PC-3 (cell line): Measurements from ENCODE around the gene MOK. TPM values are rescaled to one million over a fixed set of nuclear protein-coding genes. Genes with fewer than 3 reads are reported as not detected.

Experiments
- ATAC-seq: fragments of 200-7000 bp; cut with Tn5 transposase; 2 replicates; pipeline ENCODE4 v1.9.1; 2020; ENCODE audit warnings: mild to moderate bottlenecking, moderate library complexity
- BruUV-seq: library from RNA; stranded (reverse); fragments of 400-500 nt; replicated peaks from 2 replicates; lab custom pipeline; 2021; lab: Mats Ljungman, UMichigan
- CTCF ChIA-PET: fragments of 300-600 bp; sonication (Branson Sonifier 250); formaldehyde crosslinking; loops from one replicate; lab custom pipeline; 2022; ENCODE audit warnings: antibody characterized with exemption; lab: Charles Lee
- POLR2A ChIA-PET: fragments of 300-600 bp; sonication (Branson Sonifier 250); formaldehyde crosslinking; loops from one replicate; lab custom pipeline; 2022; ENCODE audit warnings: antibody characterized with exemption; ENCODE audit not compliant: unreplicated experiment; lab: Charles Lee
- DNase-seq: peaks from one replicate; pipeline ENCODE4 v3.0.0-alpha.2; 2015
- H2AFZ ChIP-seq: fragments of 300-600 bp; sonication (generic); 2 replicates; pipeline ENCODE4 v1.6.0; 2016; ENCODE audit warnings: antibody characterized with exemption, low read length
- H3F3A ChIP-seq: fragments of 300-600 bp; sonication (generic); one replicate; pipeline ENCODE4 v1.6.0; 2017; ENCODE audit warnings: antibody characterized with exemption, low read length, control low read depth, mild to moderate bottlenecking; ENCODE audit not compliant: unreplicated experiment
- H3K27ac ChIP-seq: fragments of 300-600 bp; sonication (generic); 2 replicates; pipeline ENCODE4 v1.5.1; 2016; ENCODE audit warnings: mild to moderate bottlenecking, low read length
- H3K27me3 ChIP-seq: fragments of 300-600 bp; sonication (generic); 2 replicates; pipeline ENCODE4 v1.6.1; 2016; ENCODE audit warnings: low read length, mixed read lengths
- H3K36me3 ChIP-seq: fragments of 300-600 bp; sonication (generic); 2 replicates; pipeline ENCODE4 v1.6.1; 2016; ENCODE audit warnings: low read depth, mixed run types, low read length, mixed read lengths
- H3K4me1 ChIP-seq: fragments of 300-600 bp; sonication (generic); 2 replicates; pipeline ENCODE4 v1.5.1; 2016; ENCODE audit warnings: low read length; ENCODE audit not compliant: insufficient read depth
- H3K4me2 ChIP-seq: fragments of 300-600 bp; sonication (generic); 2 replicates; pipeline ENCODE4 v1.6.0; 2016; ENCODE audit warnings: low read length
- H3K4me3 ChIP-seq: fragments of 300-600 bp; sonication (generic); 2 replicates; pipeline ENCODE4 v1.5.1; 2016; ENCODE audit warnings: mild to moderate bottlenecking, low read length, mixed read lengths
- H3K79me2 ChIP-seq: fragments of 300-600 bp; sonication (generic); 2 replicates; pipeline ENCODE4 v1.6.1; 2017; ENCODE audit warnings: low read length, mixed read lengths
- H3K9ac ChIP-seq: fragments of 300-600 bp; sonication (generic); 2 replicates; pipeline ENCODE4 v1.6.0; 2016; ENCODE audit warnings: mild to moderate bottlenecking, low read length
- H3K9me2 ChIP-seq: fragments of 300-600 bp; sonication (generic); replicated peaks from 2 replicates; pipeline ENCODE4 v1.6.1; 2016; ENCODE audit warnings: mixed run types, low read length, mixed read lengths
- H3K9me3 ChIP-seq: fragments of 300-600 bp; sonication (generic); 2 replicates; pipeline ENCODE4 v1.6.1; 2016; ENCODE audit warnings: low read length, mixed read lengths
- H4K20me1 ChIP-seq: fragments of 300-600 bp; sonication (generic); 2 replicates; pipeline ENCODE4 v1.6.1; 2016; ENCODE audit warnings: low read length, mixed read lengths
- CTCF ChIP-seq: fragments of 300-600 bp; sonication (generic); conservative IDR thresholded peaks from 2 replicates; pipeline ENCODE4 v1.5.1; 2017; ENCODE audit warnings: antibody characterized with exemption, low read depth, mild to moderate bottlenecking, low read length
- EZH2 ChIP-seq: fragments of 300-600 bp; sonication (generic); IDR thresholded peaks from one replicate; pipeline ENCODE4 v1.6.1; 2017; ENCODE audit warnings: antibody characterized with exemption, mild to moderate bottlenecking, low read length; ENCODE audit not compliant: unreplicated experiment
- EZH2phosphoT487 ChIP-seq: fragments of 300-600 bp; sonication (generic); IDR thresholded peaks from 2 replicates; pipeline ENCODE4 v1.6.1; 2018; ENCODE audit warnings: mild to moderate bottlenecking, antibody characterized with exemption, low read length, borderline replicate concordance
- intact Hi-C: fragments of 100-400 bp; cut with micrococcal nuclease; formaldehyde crosslinking; loops from 2 replicates; pipeline ENCODE4 v1.9.0; 2023
- total RNA-seq: library from RNA; depleted of rRNA; stranded (reverse); fragments of >200 nt; gene quantifications from 2 replicates; pipeline ENCODE4 v1.2.3, GENCODE V29; 2014

The MOK gene
- total RNA-seq, 1 experiment from 2014 or later, result 108 TPM

- Histone ChIP-seq H4K20me1 (no peaks in the 10 kb centered on the region), H3K9ac (no peak overlapping the region), H2AFZ (no peak overlapping the region), H3K36me3 (peaks cover 36% of the 10 kb centered on the region), H3K27me3 (no peaks in the 10 kb centered on the region), H3K4me1 (no peaks in the 10 kb centered on the region), H3F3A (no peaks in the 10 kb centered on the region), H3K9me3 (no peaks in the 10 kb centered on the region), H3K4me3 (no peak overlapping the region), H3K27ac (no peak overlapping the region), H3K4me2 (no peak overlapping the region), H3K79me2 (no peaks in the 10 kb centered on the region; the same call in 1 of the 2 replicates), H3K9me2 (no peaks in the 10 kb centered on the region)
- TF ChIP-seq EZH2 (no peak), CTCF (no peak), EZH2phosphoT487 (no peak)
- ChIA-PET POLR2A (no interaction called here), CTCF (no interaction called here)
- no peak for DNase-seq
- no peak for ATAC-seq
- BruUV-seq, result no TSS peak
- intact Hi-C loops, result no loop called here
Observed at GRCh38 chr14:102252834-102253801, 51.8 kb downstream of the MOK start.

- H3K27me3 ChIP-seq, result no peaks in the 10 kb centered on the region
- intact Hi-C loops, result no loop called here
- no peaks in the 10 kb centered on the region for H3F3A ChIP-seq
- ChIA-PET CTCF (no interaction called here), POLR2A (no interaction called here)
- H2AFZ ChIP-seq, result no peak overlapping the region
- H3K9ac ChIP-seq, result no peak overlapping the region
- peaks cover 34% of the 10 kb centered on the region; the same call in 1 of the 2 replicates for H3K36me3 ChIP-seq
- H3K79me2 ChIP-seq, result no peaks in the 10 kb centered on the region
- no peaks in the 10 kb centered on the region for H3K9me3 ChIP-seq
- TF ChIP-seq CTCF, result no peak
- no peak for TF ChIP-seq EZH2phosphoT487
- no peak for TF ChIP-seq EZH2
- ATAC-seq (no peak), DNase-seq (no peak)
- H3K27ac ChIP-seq, result no peak overlapping the region
- no peak overlapping the region for H3K4me3 ChIP-seq
- H4K20me1 ChIP-seq, result no peaks in the 10 kb centered on the region
- no peak overlapping the region for H3K4me2 ChIP-seq
- no TSS peak for BruUV-seq
- H3K4me1 ChIP-seq, result no peaks in the 10 kb centered on the region
- no peaks in the 10 kb centered on the region for H3K9me2 ChIP-seq
Observed at GRCh38 chr14:102251161-102251560, 53.8 kb downstream of the MOK start.

- H3K9me2 ChIP-seq, result no peaks in the 10 kb centered on the region
- no peak for ATAC-seq
- H3K9ac ChIP-seq, result no peak overlapping the region
- H3K4me3 ChIP-seq, result no peak overlapping the region
- H3K27me3 ChIP-seq, result no peaks in the 10 kb centered on the region
- intact Hi-C loops, result no loop called here
- no peaks in the 10 kb centered on the region for H4K20me1 ChIP-seq
- POLR2A ChIA-PET, result no interaction called here
- H2AFZ ChIP-seq, result no peak overlapping the region
- H3K79me2 ChIP-seq, result no peaks in the 10 kb centered on the region
- H3K4me2 ChIP-seq, result no peak overlapping the region
- H3K4me1 ChIP-seq, result no peaks in the 10 kb centered on the region
- peaks cover 36% of the 10 kb centered on the region; the same call in 1 of the 2 replicates for H3K36me3 ChIP-seq
- H3F3A ChIP-seq, result no peaks in the 10 kb centered on the region
- no peak for DNase-seq
- CTCF ChIA-PET, result no interaction called here
- H3K27ac ChIP-seq, result no peak overlapping the region
- no peaks in the 10 kb centered on the region for H3K9me3 ChIP-seq
- no peak for TF ChIP-seq CTCF
- TF ChIP-seq EZH2phosphoT487, result no peak
- no peak for TF ChIP-seq EZH2
- no TSS peak for BruUV-seq
Observed at GRCh38 chr14:102250636-102251035, 54.3 kb downstream of the MOK start.
